ENCODE data around the gene AKR1C4.

AKR1C4 gene

GRCh38 chr10:5266351-5266750 lies 69.7 kb downstream of the AKR1C4 start:
- Histone ChIP-seq H3K4me1 (ENCODE audit: low read depth, poor library complexity, severe bottlenecking) (no peaks in the 10 kb centered on the region), H3K9ac (no peak overlapping the region), H3K4me3 (IDR thresholded peaks at IDR 0.05; ENCODE audit: insufficient read depth, low read depth, low read length) (no peak overlapping the region), H4K20me1 (ENCODE audit: insufficient read depth) (no peaks in the 10 kb centered on the region), H3K27me3 (ENCODE audit: insufficient read depth, low read depth) (no peaks in the 10 kb centered on the region), H2AFZ (ENCODE audit: low read depth) (no peak overlapping the region), H3K79me2 (ENCODE audit: insufficient read depth, low read depth) (no peaks in the 10 kb centered on the region), H3K27ac (no peak overlapping the region), H3K4me2 (no peak overlapping the region), H3K36me3 (ENCODE audit: insufficient read depth) (no peaks in the 10 kb centered on the region)
- no peak for TF ChIP-seq CTCF (conservative IDR thresholded peaks at IDR 0.05; ENCODE audit: low read depth, low read length)

GRCh38 chr10:5266804-5267203 lies 70.2 kb downstream of the AKR1C4 start:
- H3K27ac ChIP-seq: no peak overlapping the region
- no peak overlapping the region for H2AFZ ChIP-seq (ENCODE audit: low read depth)
- no peak overlapping the region for H3K9ac ChIP-seq
- no peak for TF ChIP-seq CTCF (conservative IDR thresholded peaks at IDR 0.05; ENCODE audit: low read depth, low read length)
- H3K36me3 ChIP-seq (ENCODE audit: insufficient read depth): no peaks in the 10 kb centered on the region
- no peaks in the 10 kb centered on the region for H4K20me1 ChIP-seq (ENCODE audit: insufficient read depth)
- H3K79me2 ChIP-seq (ENCODE audit: insufficient read depth, low read depth): no peaks in the 10 kb centered on the region
- no peak overlapping the region for H3K4me2 ChIP-seq
- H3K27me3 ChIP-seq (ENCODE audit: insufficient read depth, low read depth): no peaks in the 10 kb centered on the region
- H3K4me1 ChIP-seq (ENCODE audit: low read depth, poor library complexity, severe bottlenecking): no peaks in the 10 kb centered on the region
- no peak overlapping the region for H3K4me3 ChIP-seq (IDR thresholded peaks at IDR 0.05; ENCODE audit: insufficient read depth, low read depth, low read length)

- Histone ChIP-seq H2AFZ (ENCODE audit: low read depth) (no peak overlapping the region), H3K4me3 (IDR thresholded peaks at IDR 0.05; ENCODE audit: insufficient read depth, low read depth, low read length) (no peak overlapping the region), H3K9ac (no peak overlapping the region), H3K27me3 (ENCODE audit: insufficient read depth, low read depth) (no peaks in the 10 kb centered on the region), H3K79me2 (ENCODE audit: insufficient read depth, low read depth) (no peaks in the 10 kb centered on the region), H3K4me1 (ENCODE audit: low read depth, poor library complexity, severe bottlenecking) (no peaks in the 10 kb centered on the region), H3K4me2 (no peak overlapping the region), H3K36me3 (ENCODE audit: insufficient read depth) (no peaks in the 10 kb centered on the region), H4K20me1 (ENCODE audit: insufficient read depth) (no peaks in the 10 kb centered on the region), H3K27ac (no peak overlapping the region)
- no peak for TF ChIP-seq CTCF (conservative IDR thresholded peaks at IDR 0.05; ENCODE audit: low read depth, low read length)
Measured at GRCh38 chr10:5268234-5268633, 71.6 kb downstream of the AKR1C4 start.
